CD4-positive, alpha-beta T cell treated with Interleukin-12 subunit alpha and Interleukin-12 subunit beta, for 1 hour (primary cell): ENCODE data around the gene ATXN10.

Experiments
- DNase-seq: peaks from one replicate; pipeline ENCODE4 v3.0.0-alpha.2; 2020

ATXN10 gene

DNA sequence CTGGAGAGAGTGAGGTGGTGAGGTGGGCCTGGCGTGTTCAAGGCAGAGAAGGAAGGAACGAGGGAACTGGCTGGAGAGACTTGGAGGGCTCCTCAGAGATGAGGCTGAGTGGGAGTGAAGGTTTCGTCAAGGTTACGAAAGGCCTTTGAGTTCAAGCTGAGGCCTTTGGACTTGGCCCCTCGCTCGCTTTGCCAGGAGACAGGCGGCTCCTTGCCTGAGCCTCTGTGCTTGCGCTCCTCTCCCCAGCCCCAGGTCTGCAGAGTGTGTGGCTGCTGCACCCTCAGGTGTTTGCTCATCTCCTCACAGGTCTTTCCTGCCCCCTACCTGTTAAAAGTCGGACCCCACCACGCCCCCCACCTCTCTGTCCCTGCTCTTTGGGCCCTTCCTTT, 91.6 kb downstream of the ATXN10 start:
- no peak for DNase-seq

DNA sequence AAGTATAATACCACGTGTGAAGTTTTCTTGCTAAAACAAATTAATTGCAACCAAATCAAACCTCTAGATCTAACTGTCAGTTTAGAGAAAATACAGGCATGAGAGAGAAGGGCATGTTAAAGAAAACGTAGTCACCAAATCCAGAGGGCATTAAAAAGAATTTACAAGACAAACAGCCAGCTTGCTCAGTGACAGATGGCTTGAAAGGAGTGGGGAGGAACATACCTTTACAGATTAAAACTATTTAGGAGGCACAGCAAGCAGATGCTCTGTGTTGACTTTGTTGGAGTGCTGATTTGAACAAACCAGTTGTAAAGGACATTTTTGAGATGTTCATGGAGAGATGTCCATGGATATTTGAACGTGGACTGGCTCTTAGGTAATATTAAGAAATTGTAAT, 96.9 kb downstream of the ATXN10 start:
- no peak for DNase-seq

DNA sequence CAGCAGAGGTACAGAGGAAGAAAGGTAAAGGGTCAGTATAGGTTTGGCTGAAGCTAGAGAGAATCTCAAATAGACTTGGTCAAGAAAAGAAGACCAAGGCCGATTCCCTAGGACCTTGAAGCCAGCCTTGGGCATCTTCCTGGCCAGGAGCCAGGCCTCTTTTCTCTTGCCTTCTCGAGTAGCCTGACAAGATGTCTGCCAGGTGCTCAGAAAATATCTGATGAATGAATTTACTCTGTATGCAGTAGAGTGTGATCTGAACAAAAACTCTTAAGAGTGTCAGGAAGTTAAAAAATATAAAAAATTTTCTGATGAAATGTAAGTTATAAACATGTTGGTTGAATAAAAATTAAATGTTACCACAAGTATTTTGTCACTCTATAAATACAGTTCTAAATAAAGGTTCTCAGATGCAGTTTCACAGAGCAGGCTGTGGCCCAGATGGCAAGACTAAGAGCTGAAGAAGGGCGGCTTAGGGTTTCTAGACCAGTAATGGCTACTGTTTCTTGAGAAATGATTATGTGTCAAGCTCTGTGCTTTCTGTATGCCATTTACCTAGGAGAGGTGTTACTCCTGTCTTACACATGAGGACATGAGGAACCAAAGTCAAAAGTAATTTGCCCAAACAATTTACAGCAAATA, 98.1 kb downstream of the ATXN10 start:
- no peak for DNase-seq

DNA sequence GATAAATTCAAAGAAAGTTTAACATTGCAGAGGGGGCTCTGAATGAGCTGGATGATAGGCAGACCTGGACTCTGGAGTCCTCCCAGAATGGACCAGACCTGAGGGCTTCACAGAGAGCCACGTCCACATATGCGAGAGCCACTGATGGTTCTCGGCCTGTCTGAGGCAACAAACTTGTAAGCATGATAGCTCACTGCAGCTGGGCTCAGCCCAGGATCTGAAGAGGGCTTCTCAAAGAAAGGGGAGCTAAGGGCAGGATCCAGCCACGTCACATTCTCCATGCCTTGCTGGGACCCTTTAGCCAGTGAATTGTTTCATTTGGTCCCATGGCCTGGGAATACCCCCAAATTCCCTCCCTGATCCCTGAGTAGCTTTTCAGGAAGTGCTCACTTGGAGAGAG, 98.9 kb downstream of the ATXN10 start:
- DNase-seq = no peak

DNA sequence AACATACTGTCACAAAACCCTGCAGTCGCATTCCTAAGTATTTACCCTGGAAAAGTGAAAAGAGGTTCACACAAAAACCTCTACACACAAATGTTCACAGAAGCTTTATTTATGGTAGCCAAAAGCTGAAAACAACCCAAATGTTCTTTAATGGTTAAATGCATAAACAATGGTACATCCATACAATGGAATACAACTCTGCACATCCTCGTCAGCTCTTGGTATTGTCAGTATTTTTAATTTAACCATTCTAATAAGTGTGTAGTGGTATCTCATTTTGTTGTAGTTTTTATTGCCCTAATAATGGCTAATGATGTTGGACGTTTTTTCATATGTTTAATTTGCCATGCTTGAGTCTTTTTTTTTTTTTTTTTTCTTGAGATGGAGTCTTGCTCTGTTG, 99.4 kb downstream of the ATXN10 start:
- no peak for DNase-seq

DNA sequence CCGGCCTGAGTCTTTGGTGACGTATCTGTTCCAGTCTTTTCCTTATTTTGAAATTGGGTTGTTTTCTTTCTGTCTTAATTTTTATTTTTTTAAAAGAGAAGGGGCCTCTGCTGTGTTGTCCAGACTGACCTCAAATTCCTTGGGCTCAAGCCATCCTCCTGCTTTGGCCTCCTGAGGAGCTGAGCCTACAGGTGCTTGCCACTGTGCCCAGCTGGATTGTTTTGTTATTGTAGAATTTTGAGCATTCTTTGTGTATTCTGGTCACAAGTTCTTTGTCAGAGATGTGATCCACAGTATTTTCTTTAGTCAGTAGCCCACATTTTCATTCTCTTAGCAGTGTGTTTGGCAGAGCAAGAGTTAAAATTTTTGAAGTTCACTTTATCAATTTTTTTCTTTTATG, 100.1 kb downstream of the ATXN10 start:
- no peak for DNase-seq

DNA sequence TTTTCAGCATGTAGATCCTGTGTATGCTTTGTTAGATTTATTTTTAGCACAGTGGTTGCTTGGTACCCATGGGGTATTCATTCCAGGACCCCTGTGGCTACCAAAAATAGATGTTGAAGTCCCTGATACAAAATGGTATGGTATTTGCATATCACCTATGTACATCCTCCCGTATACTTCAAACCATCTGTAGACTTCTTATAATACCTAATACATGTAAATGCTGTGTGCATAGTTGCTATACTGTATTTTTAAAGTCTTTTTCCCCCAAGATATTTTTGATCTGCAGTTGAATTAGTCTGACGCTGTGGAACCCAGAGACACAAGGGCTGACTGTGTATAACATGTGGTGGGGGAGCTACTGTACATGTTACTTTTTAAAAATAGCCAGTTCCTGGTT, 101.1 kb downstream of the ATXN10 start:
- no peak for DNase-seq

DNA sequence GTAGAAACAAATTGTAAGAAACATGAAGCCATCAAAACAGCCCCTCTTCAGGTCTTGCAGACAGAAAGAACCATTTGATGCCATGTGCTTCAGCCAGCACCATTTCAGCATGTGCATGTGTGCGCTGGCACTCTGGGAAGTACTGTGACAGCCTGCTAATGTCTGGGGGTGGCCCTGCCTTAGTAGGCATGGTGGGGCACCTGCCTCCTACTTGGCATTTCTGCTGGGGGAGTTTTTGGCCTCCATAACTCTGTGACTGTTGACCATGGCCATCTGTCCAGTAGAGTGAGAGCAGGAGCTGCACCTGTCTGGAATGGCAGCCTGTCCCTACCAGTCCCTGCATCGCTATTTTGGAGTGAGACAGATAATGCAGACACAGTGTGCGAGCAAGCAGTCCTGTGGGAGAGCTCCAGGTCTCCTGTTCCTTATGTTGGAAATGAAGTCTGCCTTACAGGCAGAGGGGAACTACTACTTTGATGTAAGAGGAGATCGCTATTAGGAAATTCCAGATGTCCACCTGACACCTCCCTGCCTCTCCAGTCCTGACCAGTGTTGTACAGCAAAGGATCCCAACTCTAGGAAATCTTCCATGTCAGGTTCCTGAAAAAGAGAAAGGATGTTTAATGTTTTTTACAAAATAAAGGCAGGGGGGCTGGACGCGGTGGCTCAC, 102.5 kb downstream of the ATXN10 start:
- no peak for DNase-seq

DNA sequence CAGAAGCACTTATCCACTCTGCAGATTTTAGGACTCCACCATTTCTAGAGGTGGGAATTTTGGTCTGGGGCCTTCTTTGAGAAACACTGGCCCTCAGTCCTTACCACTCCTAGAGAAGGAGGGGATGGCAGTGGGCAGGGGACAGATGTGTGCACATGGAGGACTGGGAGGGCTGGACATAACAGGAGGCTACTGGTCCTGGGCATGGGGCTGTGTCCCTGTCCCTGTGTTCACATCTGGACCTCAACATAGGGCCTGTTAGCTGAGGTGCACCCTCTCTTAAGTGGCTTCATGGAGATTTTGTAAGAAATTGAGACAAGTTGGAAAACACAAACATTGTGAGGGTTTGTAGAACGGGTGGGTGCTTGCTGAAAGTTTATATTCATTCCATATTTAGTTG, 103.4 kb downstream of the ATXN10 start:
- DNase-seq = no peak

DNA sequence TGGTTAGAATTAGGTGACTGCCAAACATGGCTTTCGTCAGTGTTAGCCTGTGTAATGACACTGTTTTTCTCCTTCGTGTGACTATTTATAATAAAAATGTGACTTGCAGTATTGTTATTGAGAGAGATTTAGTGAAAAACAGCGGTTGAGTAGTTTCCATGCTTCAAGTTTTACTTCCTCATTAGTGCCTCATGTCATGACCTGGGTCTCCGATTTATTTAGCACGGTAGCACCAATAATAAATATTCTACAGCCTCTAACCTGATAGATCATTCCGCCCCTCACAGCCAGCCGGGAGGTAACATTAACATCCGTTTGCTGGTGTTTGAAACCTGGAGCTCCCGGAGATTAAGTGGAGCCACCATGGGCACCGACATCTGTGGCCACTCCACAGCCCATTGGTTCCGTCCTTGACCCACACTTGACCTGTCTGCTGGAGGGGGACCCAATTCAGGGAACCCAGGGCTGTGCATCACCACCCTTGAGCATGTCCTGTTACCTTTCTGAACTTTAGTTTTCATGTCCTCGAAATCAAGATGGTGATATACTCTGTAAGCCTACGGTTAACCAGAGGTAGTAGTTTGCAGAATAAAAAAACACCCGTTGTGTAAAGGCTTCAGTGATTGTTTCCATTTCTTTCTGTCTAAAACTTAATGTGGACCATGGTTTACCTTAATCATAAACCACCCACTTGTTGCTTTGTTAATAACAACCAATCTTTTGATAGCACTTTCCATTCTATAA, 104.1 kb downstream of the ATXN10 start:
- no peak for DNase-seq

DNA sequence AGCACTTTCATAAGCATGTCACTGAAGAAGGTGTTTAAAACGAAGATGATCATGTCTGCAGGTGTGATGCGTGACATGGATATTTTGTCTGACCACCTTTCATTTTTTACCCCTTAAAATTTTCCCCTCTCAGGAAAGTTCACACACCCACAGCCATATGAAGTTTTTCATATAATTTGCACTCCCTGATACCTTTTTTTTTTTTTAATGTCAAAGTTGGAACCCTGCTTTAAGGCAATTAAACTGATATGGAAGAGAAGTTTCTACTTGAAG, 104.6 kb downstream of the ATXN10 start:
- DNase-seq = no peak

DNA sequence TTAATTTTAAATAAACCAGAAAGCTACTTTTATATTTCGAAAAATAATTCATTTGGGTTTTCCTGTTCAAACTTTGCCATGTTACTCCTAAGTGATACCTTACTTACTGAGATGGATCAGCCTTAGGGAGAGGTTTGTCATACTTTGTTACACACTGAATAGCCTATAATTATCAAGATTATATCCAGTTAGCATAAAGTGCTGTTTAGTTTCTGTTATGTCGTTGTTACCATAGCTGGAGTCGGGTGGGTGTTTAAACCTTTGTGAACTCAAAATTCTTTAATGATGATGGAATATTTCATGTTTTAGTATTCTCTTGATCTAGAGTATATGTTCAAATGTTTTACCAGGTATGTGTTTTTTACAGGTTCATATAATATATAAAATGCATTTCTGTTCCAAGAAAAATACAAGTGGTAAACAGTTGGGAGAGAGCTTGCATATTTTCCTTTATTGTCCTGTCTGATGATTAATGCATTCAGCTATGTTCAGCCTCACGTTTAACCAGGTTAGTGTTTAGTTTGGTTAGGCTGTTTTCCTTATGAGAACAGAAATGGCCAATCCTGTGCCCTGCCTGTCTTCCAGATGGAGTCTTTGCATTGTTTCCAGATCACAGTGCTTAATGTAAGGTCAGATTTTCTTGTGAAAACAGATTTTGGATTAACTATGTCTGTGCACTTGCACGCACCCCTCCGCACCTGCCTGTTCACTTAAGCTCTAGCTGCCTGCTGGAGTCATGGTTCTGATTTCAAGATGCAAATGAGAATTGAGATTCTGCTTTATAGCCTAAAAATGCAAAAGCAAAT, 105.6 kb downstream of the ATXN10 start:
- DNase-seq = no peak

DNA sequence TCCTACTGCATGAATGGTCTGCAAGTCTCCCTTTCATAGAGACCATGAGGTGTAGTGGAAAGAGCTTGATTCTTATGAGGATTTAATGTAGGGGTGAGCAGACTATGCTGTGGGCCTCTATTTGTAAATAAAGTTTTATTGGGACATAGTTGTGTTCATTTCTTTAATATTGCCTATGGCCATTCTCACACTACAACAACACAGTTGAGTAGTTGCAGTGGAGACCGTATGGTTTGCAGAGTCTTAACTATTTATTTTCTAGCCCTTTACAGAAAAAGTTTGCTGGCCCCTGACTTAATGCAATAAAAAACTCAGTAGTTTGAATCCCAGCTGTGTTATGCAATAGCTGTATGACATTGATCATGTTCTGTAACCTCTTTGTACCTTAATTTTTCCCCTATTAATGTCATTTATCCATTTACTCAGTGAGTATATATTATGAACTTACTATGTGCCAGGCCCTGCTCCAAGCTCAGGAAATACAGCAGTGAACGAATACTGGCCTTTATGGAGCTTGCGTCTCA, 106.3 kb downstream of the ATXN10 start:
- DNase-seq = no peak

DNA sequence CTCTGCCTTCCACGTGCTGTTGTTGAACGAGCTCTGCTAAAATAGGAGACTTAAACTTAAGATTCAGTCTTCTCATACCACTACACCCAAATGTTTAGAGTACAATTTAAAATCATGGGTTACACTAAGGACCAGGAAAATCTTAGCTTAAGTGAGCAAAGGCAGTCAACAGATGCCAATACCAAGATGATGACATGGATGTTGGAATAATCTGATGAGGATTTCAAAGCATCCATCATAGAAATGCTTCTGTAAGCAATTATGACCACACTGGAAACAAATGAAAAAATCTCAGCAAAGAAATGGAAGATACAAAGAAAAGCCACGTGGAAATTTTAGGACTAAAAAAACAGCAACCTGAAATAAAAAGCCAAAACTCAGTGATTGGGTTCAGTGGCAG, 109.8 kb downstream of the ATXN10 start:
- no peak for DNase-seq

DNA sequence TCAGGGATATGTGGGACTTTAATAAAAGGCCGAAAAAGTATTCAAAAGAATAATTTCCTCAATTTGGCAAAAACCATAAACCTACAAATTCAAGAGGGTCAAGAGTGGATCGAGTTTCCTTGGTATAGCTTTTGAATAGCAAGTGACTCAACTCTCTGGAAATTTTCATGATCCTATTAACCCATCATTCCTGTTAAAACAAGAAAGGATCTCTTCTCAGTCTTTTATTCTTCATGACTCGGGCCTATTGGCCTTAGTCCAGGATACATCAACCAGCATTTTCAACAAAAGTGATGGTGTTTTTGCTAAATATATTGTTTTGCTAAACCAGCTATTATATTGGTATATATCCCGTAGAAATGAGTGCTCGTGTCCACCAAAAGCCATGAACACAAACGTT, 110.3 kb downstream of the ATXN10 start:
- no peak for DNase-seq

DNA sequence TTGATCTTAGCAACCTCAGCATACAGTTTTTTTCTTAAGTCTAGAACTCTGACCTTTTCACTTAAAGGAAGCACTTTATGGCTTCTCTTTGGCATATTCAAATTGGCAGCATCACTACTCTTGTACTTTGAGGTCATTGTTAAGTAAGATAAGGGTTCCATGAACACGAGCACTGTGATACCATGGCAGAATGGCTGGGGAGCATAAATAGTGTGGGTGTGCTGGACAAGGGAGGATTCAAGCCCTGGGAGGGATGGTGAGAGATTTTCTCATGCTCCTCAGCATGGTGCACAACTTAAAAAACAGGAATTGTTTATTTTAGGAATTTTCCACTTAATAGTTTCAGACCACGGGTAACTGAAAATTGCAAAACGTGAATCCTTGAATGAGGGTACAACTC, 111.4 kb downstream of the ATXN10 start:
- no peak for DNase-seq

DNA sequence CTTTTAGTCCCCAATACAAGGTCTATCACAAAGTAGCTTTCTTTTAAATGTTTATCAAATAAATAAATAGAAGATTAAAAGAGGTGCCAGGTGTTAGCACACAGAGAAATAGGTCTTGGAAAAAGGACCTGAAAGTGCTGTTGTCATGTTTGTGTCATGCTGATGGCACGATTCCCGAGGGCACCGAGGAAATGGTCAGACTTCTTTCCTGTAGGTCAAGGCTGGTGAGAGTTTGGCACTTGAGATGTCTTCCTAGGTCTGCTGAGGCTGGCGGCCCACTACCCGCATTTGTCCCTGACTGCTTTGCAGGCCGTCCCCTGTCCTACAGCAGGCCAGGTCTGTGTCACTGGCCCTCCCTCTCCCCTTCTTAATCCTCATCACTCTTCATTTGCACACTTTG, 112.1 kb downstream of the ATXN10 start:
- no peak for DNase-seq

DNA sequence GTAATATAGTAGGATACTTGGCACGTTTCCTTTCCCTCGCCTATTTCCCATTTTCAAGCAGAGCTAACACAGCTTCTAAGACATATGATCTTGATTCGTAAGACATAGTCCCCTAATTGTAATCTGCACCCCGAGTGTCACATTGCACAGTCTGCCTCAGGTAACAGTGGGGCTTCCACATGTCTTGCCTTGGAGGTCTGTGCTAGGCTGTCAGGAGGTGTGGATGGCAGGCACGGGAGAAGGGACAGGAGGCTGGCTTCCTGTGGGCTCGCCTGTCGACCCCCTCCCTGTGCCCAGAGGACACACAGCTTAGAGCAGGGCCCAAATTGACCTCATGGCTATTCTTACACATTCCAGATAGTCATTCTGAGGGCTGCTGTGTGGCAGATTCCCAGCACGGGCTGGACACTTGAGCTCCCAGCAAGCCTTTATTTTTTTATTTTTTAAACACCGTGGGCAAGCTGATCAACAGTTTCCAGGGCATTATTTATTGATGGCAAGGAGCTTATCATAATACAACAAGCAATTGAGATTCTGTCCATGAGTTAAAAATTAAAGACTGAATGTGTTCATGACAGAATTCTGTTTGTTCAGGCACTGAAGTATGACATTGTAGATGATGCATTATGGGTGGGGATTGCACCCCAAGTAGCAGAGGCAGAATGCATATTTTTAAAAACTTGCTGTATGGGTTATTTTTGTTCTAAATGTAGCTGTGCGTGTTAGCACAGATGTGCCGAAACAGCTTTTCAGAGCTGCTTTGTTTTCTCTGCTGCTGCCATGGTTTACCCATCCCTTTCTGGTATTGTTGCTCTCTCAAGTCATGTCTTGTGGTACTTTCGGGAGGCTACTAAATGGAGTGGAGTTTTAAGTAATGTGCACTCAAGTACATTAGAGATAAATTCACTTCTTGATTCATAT, 113.0 kb downstream of the ATXN10 start:
- DNase-seq = no peak

DNA sequence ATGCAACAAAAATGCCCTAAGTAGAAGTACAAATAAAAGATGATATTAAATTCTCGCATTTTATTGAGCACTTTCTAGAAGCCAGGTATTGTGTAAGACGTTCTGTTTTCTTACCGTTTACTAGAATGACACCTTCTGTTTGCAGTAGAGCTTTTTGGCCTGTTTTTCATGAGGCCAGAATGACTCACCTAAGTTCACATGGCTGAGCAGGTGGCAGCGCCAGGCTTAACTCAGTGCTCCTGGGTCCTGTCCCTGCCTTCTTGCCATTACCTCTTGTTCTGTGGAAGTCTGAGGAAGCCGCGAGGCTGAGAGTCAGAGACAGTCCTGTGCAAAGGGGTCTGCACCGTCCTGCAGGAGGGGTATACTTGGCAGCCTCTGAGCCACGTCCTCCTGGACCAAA, 113.8 kb downstream of the ATXN10 start:
- DNase-seq = no peak

DNA sequence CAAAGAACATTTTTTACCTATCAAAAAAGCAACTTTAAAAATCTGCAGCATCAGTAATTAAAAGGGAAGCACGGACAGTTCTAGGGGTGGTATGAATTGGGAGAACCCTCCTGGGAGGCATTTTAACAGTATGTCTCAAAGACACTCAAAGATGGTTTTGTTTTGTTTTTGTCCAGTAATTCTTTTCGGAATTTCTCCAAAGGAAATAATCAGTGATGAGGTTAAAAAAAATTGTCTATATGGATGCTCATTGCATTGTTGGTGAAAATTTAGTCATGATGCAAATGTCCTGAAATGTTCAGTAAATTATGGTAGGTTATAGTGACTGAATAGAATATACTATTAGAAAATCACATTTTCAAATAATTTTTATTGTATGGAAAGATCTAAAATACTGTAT, 115.1 kb downstream of the ATXN10 start:
- no peak for DNase-seq

DNA sequence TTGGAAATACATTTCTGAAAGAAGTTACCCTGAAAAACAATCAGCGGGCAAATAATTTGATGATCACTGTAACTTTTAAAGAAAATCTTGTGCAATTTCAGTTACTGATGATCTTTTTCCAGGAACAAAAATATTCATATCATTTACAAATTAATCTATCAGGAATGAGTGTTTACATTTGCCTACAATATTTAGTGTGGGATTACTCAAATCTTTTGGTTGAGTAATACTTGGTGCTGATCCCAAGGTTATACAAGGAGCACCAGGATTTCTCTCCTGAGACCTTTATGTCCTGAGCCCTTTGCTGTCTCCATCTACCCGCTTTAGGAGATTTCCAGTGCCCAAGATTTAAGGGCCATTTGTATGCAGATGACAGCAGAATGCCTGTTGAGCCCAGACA, 116.1 kb downstream of the ATXN10 start:
- DNase-seq = no peak

DNA sequence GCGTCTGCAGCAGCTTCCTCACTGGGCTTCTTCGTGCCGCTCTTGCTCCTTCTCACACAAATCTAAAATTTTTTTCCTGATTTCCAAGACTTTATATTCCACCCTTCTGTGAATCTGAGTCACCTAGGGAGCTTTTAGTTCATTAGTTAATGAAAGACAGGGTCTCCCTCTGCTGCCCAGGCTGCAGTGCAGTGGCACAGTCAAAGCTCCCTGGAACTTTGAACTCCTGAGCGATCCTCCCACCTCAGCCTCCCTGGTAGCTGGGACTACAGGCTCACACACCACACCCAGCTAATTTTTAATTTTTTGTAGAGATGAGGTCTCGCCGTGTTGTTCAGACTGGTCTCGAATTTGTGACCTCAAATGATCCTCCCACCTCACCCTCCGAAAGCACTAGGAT, 116.9 kb downstream of the ATXN10 start:
- no peak for DNase-seq

DNA sequence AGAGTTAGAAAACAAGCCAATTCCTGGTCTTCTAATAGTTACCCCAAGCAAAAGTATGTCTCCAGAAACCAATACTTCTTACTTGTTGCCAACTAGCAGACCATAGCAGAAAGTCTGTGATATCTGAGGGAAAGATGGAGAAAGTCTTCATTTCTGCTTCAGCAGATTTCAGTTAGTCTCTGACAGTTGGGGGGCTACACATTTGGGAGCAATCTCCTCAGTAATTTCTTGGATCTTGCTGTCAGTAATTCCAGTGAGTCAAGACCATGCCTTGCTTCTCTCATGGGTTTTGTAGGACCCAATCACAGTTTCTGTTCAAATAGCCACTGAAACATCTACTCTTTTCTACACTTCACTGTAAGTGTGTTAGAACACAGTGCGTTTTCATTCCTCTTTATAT, 118.8 kb downstream of the ATXN10 start:
- no peak for DNase-seq
